Vagina (tissue), 2 donors: ENCODE results near the gene XPO5.

Source experiments
- CTCF ChIP-seq, 3 experiments: fragments of 450-650 bp in 2 of 3; fragments of 200-600 bp in 1 of 3; sonication (generic) in 1 of 3; IDR thresholded peaks; one replicate each; pipeline ENCODE4 v1.5.1; 2017 to 2019; ENCODE audit warnings: antibody characterized with exemption in 3 of 3, mild to moderate bottlenecking in 2 of 3, moderate library complexity in 2 of 3
- POLR2A ChIP-seq, 2 donors: fragments of 450-650 bp; IDR thresholded peaks; one replicate each; pipeline ENCODE4 v1.6.1; 2017; ENCODE audit warnings: antibody characterized with exemption in 2 of 2, mild to moderate bottlenecking in 2 of 2, moderate library complexity in 2 of 2

GRCh38 chr6:43575105-43575771, 600 bp downstream of the XPO5 start:
- no peak for TF ChIP-seq POLR2A (IDR thresholded peaks at IDR 0.05)
- no peak for TF ChIP-seq CTCF (IDR thresholded peaks at IDR 0.05)
